GF-D8 (cell line): ENCODE results near the gene GRXCR2.
"Not testable (repeated sequence)": the region's sequence is repeated elsewhere in the genome, so short reads cannot be mapped to it uniquely, and the experiment has no call there.

Source experiments
- DNase-seq: peaks from one replicate; lab custom pipeline; 2025; lab: John Stamatoyannopoulos, UW

GRXCR2 gene

DNA sequence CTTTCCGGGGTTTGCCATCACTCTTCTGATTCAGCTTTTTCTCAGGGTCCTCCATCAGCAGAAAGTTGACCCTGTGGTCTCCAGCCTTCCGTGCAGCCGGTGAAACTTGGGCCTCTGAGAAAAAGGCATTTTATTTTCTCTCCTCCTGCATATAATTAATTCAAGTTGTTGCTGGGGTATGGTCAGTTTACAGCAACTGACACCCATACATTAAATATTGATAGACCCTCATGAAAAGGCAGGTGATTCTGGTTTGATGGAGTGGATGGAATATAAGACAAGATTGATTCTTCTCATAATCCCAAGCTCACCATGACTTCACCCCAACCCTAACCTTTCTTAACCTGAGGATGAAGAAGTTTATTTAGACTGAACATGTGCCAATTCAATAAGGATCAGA is at the start of gene GRXCR2:
GRXCR2 (minus strand) TSS at position 101 of the 400 bp plus-strand sequence; CDS start at position 55, 46 bp downstream.
- DNase-seq = no peak

DNA sequence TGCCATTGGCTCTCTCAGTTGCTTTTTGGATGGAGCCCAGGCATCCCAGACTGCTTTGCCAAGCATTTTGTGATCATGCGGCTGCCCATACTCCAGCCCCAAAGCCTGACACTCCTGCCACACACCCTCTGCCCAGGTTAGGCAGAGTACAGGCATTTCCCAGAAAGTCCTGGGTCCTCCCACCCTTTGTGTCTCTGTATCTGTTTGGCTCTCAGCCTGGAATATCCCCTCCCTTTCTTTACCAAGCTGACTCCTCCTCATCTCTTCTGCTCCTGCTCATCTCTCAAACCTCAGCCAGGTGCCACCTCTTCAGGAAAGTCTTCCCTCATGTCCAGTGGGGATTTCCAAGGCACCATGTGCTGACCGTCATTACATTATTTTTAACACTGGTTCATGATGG is 49.2 kb upstream of the GRXCR2 start:
- DNase-seq = no peak

GRCh38 chr5:145921211-145921610 is 48.4 kb upstream of the GRXCR2 start:
- DNase-seq = no peak

- DNase-seq = no peak
Observed at GRCh38 chr5:145920542-145921210, 47.9 kb upstream of the GRXCR2 start.

- no peak for DNase-seq
Observed at GRCh38 chr5:145919413-145919812, 46.6 kb upstream of the GRXCR2 start.

DNA sequence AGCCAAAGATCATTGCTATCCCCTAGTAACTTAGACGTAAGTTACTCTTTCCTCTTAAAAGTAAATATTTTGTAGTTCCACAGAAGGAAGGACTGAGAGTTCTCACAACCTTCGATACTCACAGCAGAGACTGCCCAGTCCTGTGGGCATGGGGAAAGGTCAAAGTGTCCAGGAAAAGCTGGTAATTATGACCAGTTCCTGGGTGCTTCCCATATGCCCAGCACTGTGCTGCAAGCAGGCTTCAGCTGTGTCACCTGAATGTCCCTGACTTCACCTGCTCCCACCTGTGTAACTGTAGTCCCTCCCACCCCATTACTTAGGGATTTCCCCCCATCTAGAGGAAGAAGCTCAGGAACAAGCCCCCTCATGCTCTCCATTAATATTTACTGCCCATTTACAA is 45.6 kb upstream of the GRXCR2 start:
- DNase-seq = no peak

DNA sequence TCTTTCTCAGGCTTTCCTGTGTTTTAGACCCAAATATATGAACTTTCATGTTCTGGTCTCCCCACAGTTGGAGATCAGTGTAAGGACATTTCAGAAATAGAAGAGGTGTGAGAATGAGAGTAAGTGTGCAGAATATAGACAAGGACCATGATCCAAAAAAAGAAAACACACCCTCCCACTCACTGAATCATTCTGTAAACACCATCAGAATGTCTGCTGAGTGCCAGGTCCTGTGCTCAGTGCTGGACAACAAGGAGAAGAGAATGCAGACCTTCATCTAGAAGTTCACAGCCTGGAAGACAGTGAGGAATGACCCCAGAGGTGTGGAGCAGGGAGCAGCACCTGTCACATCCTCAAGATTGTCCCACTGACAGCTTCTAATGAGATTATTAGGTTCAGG is 44.5 kb upstream of the GRXCR2 start:
- no peak for DNase-seq

DNA sequence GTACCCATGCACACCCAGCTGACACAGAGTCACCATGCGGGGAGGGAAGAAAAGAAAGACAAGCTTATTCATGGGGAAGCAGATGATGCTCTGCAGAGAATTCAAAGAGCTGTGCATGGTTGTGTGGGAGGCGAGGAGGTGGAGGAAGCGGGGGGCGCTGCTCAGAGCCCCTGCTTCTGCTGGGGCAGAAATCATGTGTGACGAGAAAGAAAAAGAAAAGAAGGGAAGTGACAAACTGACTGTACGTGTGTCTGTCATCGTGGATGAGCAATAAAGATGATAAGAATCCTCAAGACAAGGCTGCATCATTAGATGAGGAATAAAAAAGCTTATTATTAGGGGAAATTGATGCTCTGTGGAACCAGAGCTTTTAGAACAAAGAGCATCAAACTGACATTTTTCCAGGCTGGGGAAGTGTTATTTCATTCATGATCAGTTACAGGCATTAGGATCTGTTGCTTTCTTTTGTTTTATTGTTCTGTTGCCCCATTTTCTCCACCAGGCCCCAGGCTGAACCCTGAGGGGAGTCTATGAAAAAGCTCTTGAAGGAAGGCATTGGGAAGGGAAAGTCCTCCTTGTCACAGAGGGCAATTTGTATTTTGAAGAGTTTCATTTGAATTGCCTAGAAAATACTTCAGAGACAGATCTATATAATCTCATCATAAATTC is 43.3 kb upstream of the GRXCR2 start:
- no peak for DNase-seq

- DNase-seq = no peak
Observed at GRCh38 chr5:145913701-145914100, 40.9 kb upstream of the GRXCR2 start.

- no peak for DNase-seq
Observed at GRCh38 chr5:145912594-145912993, 39.8 kb upstream of the GRXCR2 start.

GRCh38 chr5:145912019-145912418 is 39.2 kb upstream of the GRXCR2 start:
- no peak for DNase-seq

- DNase-seq = no peak
Observed at GRCh38 chr5:145911164-145911563, 38.4 kb upstream of the GRXCR2 start.

- DNase-seq = no peak
Observed at GRCh38 chr5:145908206-145908960, 35.6 kb upstream of the GRXCR2 start.

DNA sequence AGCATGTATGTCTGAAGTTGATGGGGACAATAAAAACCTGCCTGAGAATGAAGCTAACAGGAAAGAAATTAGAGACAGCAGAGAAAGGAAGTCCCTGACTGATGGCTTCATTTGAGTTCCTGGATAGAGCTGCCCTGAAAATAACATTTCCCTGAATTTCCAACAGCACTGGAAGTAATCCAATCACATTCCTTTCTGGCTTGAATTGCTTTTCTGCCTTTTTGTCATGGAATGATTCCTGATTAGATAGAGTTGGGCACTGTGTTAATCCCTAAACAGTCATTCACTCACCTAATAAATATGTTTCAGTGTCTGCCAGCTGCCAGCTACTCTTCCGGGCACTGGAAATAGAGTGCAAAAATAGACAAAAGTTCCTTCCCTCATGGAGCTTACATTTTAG is 33.6 kb upstream of the GRXCR2 start:
- no peak for DNase-seq

GRCh38 chr5:145904743-145905142 is 31.9 kb upstream of the GRXCR2 start:
- no peak for DNase-seq

- no peak for DNase-seq
Observed at GRCh38 chr5:145903867-145904266, 31.1 kb upstream of the GRXCR2 start.

DNA sequence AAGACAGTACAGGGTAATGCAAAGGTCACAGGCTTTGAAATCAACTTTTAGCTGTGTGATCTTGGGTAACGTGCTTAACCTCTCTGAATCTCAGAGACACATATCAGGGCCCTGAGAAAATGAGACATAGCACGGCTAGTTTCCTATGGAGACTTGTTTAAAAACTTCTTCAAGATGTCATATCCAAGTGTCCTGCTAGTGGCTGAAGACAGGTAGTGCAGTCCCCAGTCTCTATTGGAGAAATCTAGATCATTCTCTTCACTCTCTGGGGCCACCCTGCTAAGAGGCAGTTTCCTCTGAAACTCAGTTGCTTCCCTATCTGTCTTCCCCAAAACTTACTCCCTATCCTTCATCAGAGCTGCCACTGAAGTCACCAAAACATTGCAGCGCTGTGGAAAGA is 30.3 kb upstream of the GRXCR2 start:
- DNase-seq = no peak

GRCh38 chr5:145902421-145902820 is 29.6 kb upstream of the GRXCR2 start:
- no peak for DNase-seq

DNA sequence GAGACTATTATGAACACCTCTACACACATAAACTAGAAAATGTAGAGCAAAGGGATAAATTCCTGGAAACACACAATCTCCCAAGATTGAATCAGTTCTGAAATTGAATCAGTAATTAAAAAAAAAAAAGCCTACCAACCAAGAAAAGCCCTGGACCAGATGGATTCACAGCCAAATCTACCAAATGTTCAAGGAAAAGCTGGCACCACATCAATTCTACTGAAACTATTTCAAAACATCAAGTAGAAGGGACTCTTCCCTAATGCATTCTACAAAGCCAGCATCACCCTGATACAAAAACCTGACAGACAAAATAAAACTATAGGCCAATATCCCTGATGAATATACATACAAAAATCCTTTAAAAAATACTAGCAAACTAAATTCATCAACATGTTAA is 25.4 kb upstream of the GRXCR2 start:
- no peak for DNase-seq

DNA sequence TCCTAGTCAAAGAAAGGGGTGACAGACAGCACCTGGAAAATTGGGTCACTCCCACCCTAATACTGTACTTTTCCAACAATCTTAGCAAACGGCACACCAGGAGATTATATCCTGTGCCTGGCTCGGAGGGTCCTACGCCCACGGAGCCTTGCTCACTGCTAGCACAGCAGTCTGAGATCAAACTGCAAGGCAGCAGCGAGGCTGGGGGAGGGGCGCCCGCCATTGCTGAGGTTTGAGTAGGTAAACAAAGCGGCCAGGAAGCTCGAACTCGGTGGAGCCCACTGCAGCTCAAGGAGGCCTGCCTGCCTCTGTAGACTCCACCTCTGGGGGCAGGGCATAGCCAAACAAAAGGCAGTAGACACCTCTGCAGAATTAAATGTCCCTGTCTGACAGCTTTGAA is 18.6 kb upstream of the GRXCR2 start:
- DNase-seq = not testable (repeated sequence)

- DNase-seq = no peak
Observed at GRCh38 chr5:145889611-145890010, 16.8 kb upstream of the GRXCR2 start.

- no peak for DNase-seq
Observed at GRCh38 chr5:145887976-145888574, 15.3 kb upstream of the GRXCR2 start.

DNA sequence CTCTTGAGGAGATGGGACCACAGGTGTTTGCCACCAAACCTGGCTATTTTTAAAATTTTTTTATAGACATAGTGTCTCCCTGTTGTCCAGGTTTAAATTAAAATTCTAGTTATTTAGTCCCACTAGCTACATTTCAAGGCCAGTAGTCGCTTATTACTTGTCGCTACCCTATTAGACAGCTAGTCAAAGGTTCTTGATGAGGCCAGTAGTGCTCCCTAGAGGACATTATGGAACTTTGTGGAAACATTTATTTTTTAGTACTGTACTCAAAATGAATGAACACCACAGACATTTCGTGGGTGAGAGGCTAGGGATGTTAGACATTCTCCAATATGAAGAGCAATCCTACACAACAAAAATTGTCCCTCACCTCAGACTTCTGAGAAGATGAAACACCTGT is 14.4 kb upstream of the GRXCR2 start:
- DNase-seq = no peak
